ENCODE results near the gene ZFP36L2.
A peak's percentile ranks its signal among the peaks of the same experiment; 100 is the strongest.

Gene ZFP36L2

GRCh38 chr2:43226558-43226954, at the start of gene ZFP36L2:
ZFP36L2 (minus strand) TSS chr2:43226606; CDS start chr2:43226315, 291 bp downstream.
- peak; percentile 95 to 96 for DNase-seq

- no peak for DNase-seq
Observed at GRCh38 chr2:43274721-43275120, 48.3 kb upstream of the ZFP36L2 start.

- no peak for DNase-seq
Observed at GRCh38 chr2:43274055-43274454, 47.6 kb upstream of the ZFP36L2 start.

GRCh38 chr2:43273529-43273928, 47.1 kb upstream of the ZFP36L2 start:
- DNase-seq: no peak

GRCh38 chr2:43270930-43271615, 44.7 kb upstream of the ZFP36L2 start:
- no peak for DNase-seq

GRCh38 chr2:43270461-43270860, 44.1 kb upstream of the ZFP36L2 start:
- no peak for DNase-seq

- no peak for DNase-seq
Observed at GRCh38 chr2:43269706-43270105, 43.3 kb upstream of the ZFP36L2 start.

GRCh38 chr2:43269074-43269572, 42.7 kb upstream of the ZFP36L2 start:
- no peak for DNase-seq

- no peak for DNase-seq
Observed at GRCh38 chr2:43268066-43268953, 41.9 kb upstream of the ZFP36L2 start.

- DNase-seq: no peak
Observed at GRCh38 chr2:43267381-43267780, 41.0 kb upstream of the ZFP36L2 start.

- no peak for DNase-seq
Observed at GRCh38 chr2:43266711-43267111, 40.3 kb upstream of the ZFP36L2 start.

GRCh38 chr2:43265421-43265820, 39.0 kb upstream of the ZFP36L2 start:
- no peak for DNase-seq

GRCh38 chr2:43265001-43265400, 38.6 kb upstream of the ZFP36L2 start:
- no peak for DNase-seq

GRCh38 chr2:43262951-43263350, 36.5 kb upstream of the ZFP36L2 start:
- DNase-seq: no peak

GRCh38 chr2:43262239-43262638, 35.8 kb upstream of the ZFP36L2 start:
- DNase-seq: no peak

GRCh38 chr2:43259512-43259911, 33.1 kb upstream of the ZFP36L2 start:
- DNase-seq: no peak

- DNase-seq: no peak
Observed at GRCh38 chr2:43258547-43259156, 32.2 kb upstream of the ZFP36L2 start.

- peak in 1 of 2 experiments; percentile 28 for DNase-seq
Observed at GRCh38 chr2:43255296-43255910, 29.0 kb upstream of the ZFP36L2 start.

- no peak for DNase-seq
Observed at GRCh38 chr2:43254331-43254730, 27.9 kb upstream of the ZFP36L2 start.

- DNase-seq: no peak
Observed at GRCh38 chr2:43251171-43251731, 24.8 kb upstream of the ZFP36L2 start.

- no peak for DNase-seq
Observed at GRCh38 chr2:43250015-43250414, 23.6 kb upstream of the ZFP36L2 start.

- no peak for DNase-seq
Observed at GRCh38 chr2:43248621-43249020, 22.2 kb upstream of the ZFP36L2 start.

GRCh38 chr2:43246641-43247040, 20.2 kb upstream of the ZFP36L2 start:
- no peak for DNase-seq
